DOHH2 (cell line): ENCODE data around the gene FMC1.

ENCODE experiments used
- EZH2phosphoT487 ChIP-seq: fragments of 200-600 bp; sonication (generic); IDR thresholded peaks from 2 replicates; pipeline ENCODE4 v1.6.1; 2017; ENCODE audit warnings: borderline replicate concordance, mild to moderate bottlenecking, antibody characterized with exemption, low read length, moderate library complexity, mixed read lengths
- TF ChIP-seq, protein P1 (sequence below): fragments of 200-600 bp; sonication (generic); IDR thresholded peaks from one replicate; pipeline ENCODE4 v1.5.1; 2014; ENCODE audit warnings: antibody characterized with exemption, mild to moderate bottlenecking, low read depth, low read length; ENCODE audit not compliant: poor library complexity, severe bottlenecking

DNA sequence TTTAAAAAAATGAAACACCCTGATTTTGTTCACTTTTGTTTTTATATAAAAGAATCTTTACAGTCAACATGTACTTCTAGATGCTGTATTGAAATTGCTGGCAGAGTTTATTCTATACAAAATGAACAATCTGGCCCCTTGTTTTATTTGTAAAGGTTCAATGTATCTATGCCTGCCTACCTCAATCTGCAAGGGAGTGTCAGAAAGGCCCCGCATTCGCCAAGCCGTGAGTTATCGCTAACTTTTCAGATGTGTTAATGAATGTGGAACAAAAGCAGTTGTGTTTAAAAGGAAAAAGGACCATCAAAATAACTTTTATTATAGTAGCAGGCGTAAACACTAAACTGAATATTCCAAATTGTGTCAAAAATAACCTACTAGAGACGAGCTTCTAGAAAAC is 33.1 kb downstream of the FMC1 start:
- TF ChIP-seq, protein P1, sequence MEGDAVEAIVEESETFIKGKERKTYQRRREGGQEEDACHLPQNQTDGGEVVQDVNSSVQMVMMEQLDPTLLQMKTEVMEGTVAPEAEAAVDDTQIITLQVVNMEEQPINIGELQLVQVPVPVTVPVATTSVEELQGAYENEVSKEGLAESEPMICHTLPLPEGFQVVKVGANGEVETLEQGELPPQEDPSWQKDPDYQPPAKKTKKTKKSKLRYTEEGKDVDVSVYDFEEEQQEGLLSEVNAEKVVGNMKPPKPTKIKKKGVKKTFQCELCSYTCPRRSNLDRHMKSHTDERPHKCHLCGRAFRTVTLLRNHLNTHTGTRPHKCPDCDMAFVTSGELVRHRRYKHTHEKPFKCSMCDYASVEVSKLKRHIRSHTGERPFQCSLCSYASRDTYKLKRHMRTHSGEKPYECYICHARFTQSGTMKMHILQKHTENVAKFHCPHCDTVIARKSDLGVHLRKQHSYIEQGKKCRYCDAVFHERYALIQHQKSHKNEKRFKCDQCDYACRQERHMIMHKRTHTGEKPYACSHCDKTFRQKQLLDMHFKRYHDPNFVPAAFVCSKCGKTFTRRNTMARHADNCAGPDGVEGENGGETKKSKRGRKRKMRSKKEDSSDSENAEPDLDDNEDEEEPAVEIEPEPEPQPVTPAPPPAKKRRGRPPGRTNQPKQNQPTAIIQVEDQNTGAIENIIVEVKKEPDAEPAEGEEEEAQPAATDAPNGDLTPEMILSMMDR: no peak
- TF ChIP-seq EZH2phosphoT487: no peak
